H1 (cell line): ENCODE results near the gene C4orf33. TPM values are rescaled to one million over a fixed set of nuclear protein-coding genes. Genes with fewer than 3 reads are reported as not detected.

ENCODE experiments used
- CTCF ChIA-PET: fragments of 300-600 bp; sonication (Branson Sonifier 250); formaldehyde crosslinking; loops from one replicate; lab custom pipeline; 2021; ENCODE audit not compliant: partially characterized antibody; lab: Charles Lee
- POLR2A ChIA-PET: fragments of 300-600 bp; sonication (Branson Sonifier 250); formaldehyde crosslinking; loops from one replicate; lab custom pipeline; 2021; ENCODE audit warnings: inconsistent platforms; ENCODE audit not compliant: partially characterized antibody; lab: Charles Lee
- DNase-seq, 2 experiments: peaks; one replicate each; pipeline versions ENCODE4 v3.0.0 to v3.0.0-alpha.2; 2010 to 2022; ENCODE audit warnings: low spot score in 2 of 2, low read depth in 1 of 2, mixed read lengths in 1 of 2
- FAIRE-seq: peaks from 2 replicates; lab custom pipeline; 2011; peaks lifted over from hg19 to GRCh38; lab: Jason Lieb, UNC
- H2AFZ ChIP-seq: 2 replicates; pipeline ENCODE4 v1.8.1; 2012; ENCODE audit warnings: low read length, inconsistent platforms
- H2AK5ac ChIP-seq: 2 replicates; pipeline ENCODE4 v1.6.1; 2013; ENCODE audit warnings: low read depth, low read length
- H2BK120ac ChIP-seq: replicated peaks from 2 replicates; pipeline ENCODE3; 2013; ENCODE audit warnings: low read depth, low read length, inconsistent platforms
- H2BK12ac ChIP-seq: 2 replicates; pipeline ENCODE4 v1.6.1; 2013; ENCODE audit warnings: low read depth, low read length
- H2BK15ac ChIP-seq: 2 replicates; pipeline ENCODE4 v1.6.1; 2013; ENCODE audit warnings: low read length
- H2BK20ac ChIP-seq: 2 replicates; pipeline ENCODE4 v1.6.1; 2013; ENCODE audit warnings: low read length
- H2BK5ac ChIP-seq: 2 replicates; pipeline ENCODE4 v1.6.1; 2013; ENCODE audit warnings: low read depth, low read length
- H3K14ac ChIP-seq: 2 replicates; pipeline ENCODE4 v1.6.1; 2013; ENCODE audit warnings: inconsistent platforms; ENCODE audit not compliant: insufficient read length
- H3K18ac ChIP-seq: 2 replicates; pipeline ENCODE4 v1.6.1; 2013; ENCODE audit warnings: low read length; ENCODE audit errors: extremely low read depth
- H3K23ac ChIP-seq: 2 replicates; pipeline ENCODE4 v1.6.1; 2013; ENCODE audit warnings: inconsistent platforms; ENCODE audit not compliant: insufficient read length
- H3K23me2 ChIP-seq: 2 replicates; pipeline ENCODE4 v1.6.1; 2013; ENCODE audit warnings: low read depth, low read length
- H3K27ac ChIP-seq: 2 replicates; pipeline ENCODE4 v1.6.1; 2011; ENCODE audit warnings: low read depth, low read length, inconsistent platforms
- H3K27me3 ChIP-seq, 4 experiments: replicated peaks in 1 of 4; 1 replicate in 1 of 4; 2 replicates in 3 of 4; pipeline versions ENCODE4 v1.6.1 to v1.8.1; 2011 to 2013; ENCODE audit warnings: low read length in 3 of 4, mild to moderate bottlenecking in 3 of 4, inconsistent platforms in 2 of 4, mixed read lengths in 2 of 4, moderate library complexity in 1 of 4; ENCODE audit not compliant: control insufficient read depth in 3 of 4, insufficient read depth in 3 of 4; ENCODE audit errors: extremely low read depth in 1 of 4
- H3K36me3 ChIP-seq, 4 experiments: 2 replicates each; pipeline versions ENCODE4 v1.6.1 to v1.8.1; 2011 to 2013; ENCODE audit warnings: mild to moderate bottlenecking in 4 of 4, low read length in 3 of 4, moderate library complexity in 2 of 4, control low read depth in 1 of 4, inconsistent platforms in 1 of 4; ENCODE audit not compliant: insufficient read depth in 4 of 4, control insufficient read depth in 2 of 4
- H3K4ac ChIP-seq: replicated peaks from 2 replicates; pipeline ENCODE3; 2013; ENCODE audit warnings: low read length, low read depth, mixed read lengths, inconsistent platforms; ENCODE audit not compliant: insufficient read length
- H3K4me1 ChIP-seq, 4 experiments: replicated peaks in 1 of 4; 1 replicate in 1 of 4; 2 replicates in 3 of 4; pipeline versions ENCODE4 v1.6.1 to v1.8.1; 2011 to 2013; ENCODE audit warnings: low read length in 3 of 4, inconsistent platforms in 2 of 4, mixed read lengths in 1 of 4; ENCODE audit not compliant: insufficient read depth in 4 of 4, control insufficient read depth in 3 of 4
- H3K4me2 ChIP-seq, 2 experiments: 2 replicates each; pipeline versions ENCODE4 v1.6.1 to v1.8.1; 2011 to 2013; ENCODE audit warnings: low read depth in 2 of 2, low read length in 2 of 2, control low read depth in 1 of 2, inconsistent platforms in 1 of 2, mild to moderate bottlenecking in 1 of 2; ENCODE audit not compliant: insufficient read depth in 1 of 2
- H3K4me3 ChIP-seq, 4 experiments: fragments of 200-600, 300-600 bp in 1 of 4; sonication (generic), shearing (Covaris generic), sonication (Bioruptor Twin) in 1 of 4; 2 replicates each; pipeline versions ENCODE4 v1.5.1 to v1.8.1; 2011 to 2016; ENCODE audit warnings: low read length in 4 of 4, low read depth in 3 of 4, control low read depth in 2 of 4, inconsistent platforms in 2 of 4, mild to moderate bottlenecking in 2 of 4, mixed read lengths in 1 of 4, moderate library complexity in 1 of 4; ENCODE audit not compliant: insufficient read depth in 2 of 4; ENCODE audit errors: extremely low read depth in 1 of 4
- H3K56ac ChIP-seq: replicated peaks from 2 replicates; pipeline ENCODE3; 2013; ENCODE audit warnings: low read depth, mild to moderate bottlenecking, mixed read lengths, low read length, inconsistent platforms; ENCODE audit not compliant: insufficient read length
- H3K79me1 ChIP-seq: 2 replicates; pipeline ENCODE4 v1.6.1; 2013; ENCODE audit warnings: low read depth, low read length, control low read depth
- H3K79me2 ChIP-seq, 2 experiments: 2 replicates each; pipeline versions ENCODE4 v1.6.1 to v1.8.1; 2012 to 2013; ENCODE audit warnings: low read length in 2 of 2, mild to moderate bottlenecking in 2 of 2, inconsistent platforms in 1 of 2; ENCODE audit not compliant: insufficient read depth in 2 of 2, control insufficient read depth in 1 of 2
- H3K9ac ChIP-seq, 4 experiments: replicated peaks in 1 of 4; 1 replicate in 1 of 4; 2 replicates in 3 of 4; pipeline versions ENCODE4 v1.6.1 to v1.8.1; 2011 to 2013; ENCODE audit warnings: low read depth in 3 of 4, low read length in 3 of 4, control low read depth in 2 of 4, mild to moderate bottlenecking in 2 of 4, moderate library complexity in 2 of 4, inconsistent platforms in 1 of 4; ENCODE audit errors: extremely low read depth in 1 of 4
- H3K9me3 ChIP-seq, 2 experiments: 2 replicates each; pipeline versions ENCODE4 v1.6.1 to v1.8.1; 2012 to 2013; ENCODE audit warnings: mild to moderate bottlenecking in 2 of 2, moderate library complexity in 2 of 2, control low read depth in 1 of 2, inconsistent platforms in 1 of 2, low read depth in 1 of 2, low read length in 1 of 2, mixed read lengths in 1 of 2; ENCODE audit not compliant: insufficient read depth in 2 of 2
- H4K20me1 ChIP-seq, 2 experiments: replicated peaks in 1 of 2; 2 replicates each; pipeline versions ENCODE3 to v1.8.1; 2011 to 2013; ENCODE audit warnings: inconsistent platforms in 2 of 2, low read length in 2 of 2, mild to moderate bottlenecking in 1 of 2; ENCODE audit not compliant: insufficient read depth in 2 of 2, control insufficient read depth in 1 of 2
- H4K5ac ChIP-seq: 2 replicates; pipeline ENCODE4 v1.6.1; 2013; ENCODE audit warnings: low read length, low read depth, mixed read lengths, inconsistent platforms; ENCODE audit not compliant: insufficient read length
- H4K8ac ChIP-seq: 2 replicates; pipeline ENCODE4 v1.8.0; 2013; ENCODE audit warnings: mild to moderate bottlenecking, moderate library complexity, low read length, inconsistent platforms; ENCODE audit not compliant: insufficient read depth; ENCODE audit errors: extremely low read depth
- H4K91ac ChIP-seq: replicated peaks from 2 replicates; pipeline ENCODE3; 2013; ENCODE audit warnings: low read length, mixed read lengths, inconsistent platforms; ENCODE audit not compliant: insufficient read length
- BACH1 ChIP-seq: IDR thresholded peaks from 2 replicates; pipeline ENCODE4 v1.6.1; 2012; ENCODE audit warnings: low read length, improper control_type of control experiment
- BCL11A ChIP-seq, 2 experiments: IDR thresholded peaks; one replicate each; pipeline ENCODE4 v1.6.1; 2011; ENCODE audit warnings: low read depth in 2 of 2, low read length in 2 of 2, mild to moderate bottlenecking in 2 of 2
- CEBPB ChIP-seq: IDR thresholded peaks from 2 replicates; pipeline ENCODE4 v1.6.1; 2012; ENCODE audit warnings: low read depth, low read length
- CHD2 ChIP-seq: IDR thresholded peaks from 2 replicates; pipeline ENCODE4 v1.6.1; 2012; ENCODE audit warnings: low read length, improper control_type of control experiment
- JUND ChIP-seq: IDR thresholded peaks from 2 replicates; pipeline ENCODE4 v1.6.1; 2011; ENCODE audit warnings: mild to moderate bottlenecking, improper control_type of control experiment, low read length
- KDM4A ChIP-seq: IDR thresholded peaks from one replicate; pipeline ENCODE4 v1.7.1; 2012; ENCODE audit warnings: low read depth, mild to moderate bottlenecking, moderate library complexity, low read length, inconsistent platforms; ENCODE audit not compliant: severe bottlenecking
- POLR2A ChIP-seq, 2 experiments: IDR thresholded peaks; 1 replicate in 1 of 2; 2 replicates in 1 of 2; pipeline ENCODE4 v1.6.1; 2011; ENCODE audit warnings: low read depth in 2 of 2, low read length in 2 of 2, mild to moderate bottlenecking in 2 of 2; ENCODE audit errors: control extremely low read depth in 1 of 2
- RBBP5 ChIP-seq: IDR thresholded peaks from 2 replicates; pipeline ENCODE4 v1.7.1; 2012; ENCODE audit warnings: low read depth, mild to moderate bottlenecking, inconsistent platforms, low read length, moderate library complexity, borderline replicate concordance
- polyA plus RNA-seq, 7 experiments: library from polyadenylated mRNA; depleted of rRNA in 3 of 7; stranded (reverse) in 5 of 7; unstranded in 2 of 7; fragments of >200 nt in 5 of 7; fragments of 200-250 nt in 2 of 7; gene quantifications; 1 replicate in 5 of 7; 2 replicates in 1 of 7; 4 replicates in 1 of 7; pipeline versions ENCODE4 v1.2.1 to v1.2.3, GENCODE V29; 2011 to 2013; ENCODE audit warnings: missing spikeins in 2 of 7, mixed read lengths in 2 of 7
- total RNA-seq: library from RNA; stranded (reverse); fragmentation: NEBNext Ultra II Directional; extraction: Animal tissue kit (Norgen Biotek cat#: 25700); gene quantifications from 2 replicates; pipeline ENCODE4 v1.2.1, GENCODE V29; 2021
- TF ChIP-seq, protein P1 (sequence below): IDR thresholded peaks from 2 replicates; pipeline ENCODE4 v1.6.1; 2011; ENCODE audit warnings: low read depth, mild to moderate bottlenecking, low read length; ENCODE audit not compliant: insufficient read depth

C4orf33 gene
- total and polyA plus RNA-seq, 2 of the 8 experiments (the other 6 are each of a cell fraction or from before 2014, with no cell fraction given): 3.4 to 6.0 TPM

DNA sequence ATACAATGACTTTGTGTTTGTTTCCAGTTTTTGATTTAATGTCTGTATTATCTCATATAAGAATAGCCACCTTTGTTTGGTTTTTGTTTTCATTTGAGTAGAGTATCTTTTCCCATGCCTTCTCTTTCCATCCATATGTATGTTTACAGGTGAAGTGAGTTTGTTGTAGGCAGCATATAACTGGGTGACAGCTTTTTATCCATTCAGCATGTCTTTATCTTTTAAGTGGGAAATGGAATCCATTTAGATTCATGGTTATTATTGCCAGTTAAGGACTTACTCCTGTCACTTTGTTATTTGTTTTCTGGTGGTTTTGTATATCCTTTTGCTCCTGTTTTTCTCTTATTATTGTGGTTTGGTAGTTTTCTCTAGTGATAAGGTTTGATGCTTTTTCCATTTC is 36.9 kb upstream of the C4orf33 start:
- TF ChIP-seq JUND: no peak
- no peak for TF ChIP-seq RBBP5
- no peak for TF ChIP-seq BCL11A (IDR thresholded peaks at IDR 0.05; ENCODE audit: low read depth in 2 of 2, low read length in 2 of 2)
- TF ChIP-seq CEBPB: no peak
- no peak for TF ChIP-seq KDM4A
- no peak for TF ChIP-seq BACH1
- TF ChIP-seq, protein P1, sequence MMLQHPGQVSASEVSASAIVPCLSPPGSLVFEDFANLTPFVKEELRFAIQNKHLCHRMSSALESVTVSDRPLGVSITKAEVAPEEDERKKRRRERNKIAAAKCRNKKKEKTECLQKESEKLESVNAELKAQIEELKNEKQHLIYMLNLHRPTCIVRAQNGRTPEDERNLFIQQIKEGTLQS: no peak
- no peak for TF ChIP-seq POLR2A (IDR thresholded peaks at IDR 0.05; ENCODE audit: control extremely low read depth in 1 of 2, low read depth in 2 of 2, low read length in 2 of 2)
- no peak for TF ChIP-seq CHD2
- no peaks in the 10 kb centered on the region for H4K20me1 ChIP-seq
- POLR2A ChIA-PET: no interaction called here
- H4K5ac ChIP-seq: no peak overlapping the region
- no peak overlapping the region for H2AK5ac ChIP-seq
- no peaks in the 10 kb centered on the region; the same call in 1 of the 2 replicates for H3K79me1 ChIP-seq
- H2BK12ac ChIP-seq: no peak overlapping the region
- no peaks in the 10 kb centered on the region for H3K27me3 ChIP-seq
- H3K23me2 ChIP-seq: no peaks in the 10 kb centered on the region
- H3K9ac ChIP-seq: no peak overlapping the region
- FAIRE-seq (no peak), DNase-seq (no peak)
- no peak overlapping the region for H3K14ac ChIP-seq
- no peak overlapping the region for H2BK15ac ChIP-seq
- H4K91ac ChIP-seq: no peak overlapping the region
- no peak overlapping the region for H3K4me3 ChIP-seq
- H3K18ac ChIP-seq: no peak overlapping the region
- H3K4me1 ChIP-seq: no peaks in the 10 kb centered on the region
- no peak overlapping the region for H3K23ac ChIP-seq
- peaks cover 51 to 57% of the 10 kb centered on the region in 2 experiments for H3K9me3 ChIP-seq
- no peak overlapping the region for H3K27ac ChIP-seq
- CTCF ChIA-PET: no interaction called here
- H3K79me2 ChIP-seq: no peaks in the 10 kb centered on the region
- no peak overlapping the region for H4K8ac ChIP-seq
- no peak overlapping the region for H2BK120ac ChIP-seq
- no peak overlapping the region for H2BK5ac ChIP-seq
- H3K56ac ChIP-seq: no peak overlapping the region
- H3K4ac ChIP-seq: no peak overlapping the region
- peaks cover 0 to 16% (median 3%) of the 10 kb centered on the region in 4 experiments; a peak in 4 of 8 replicates for H3K36me3 ChIP-seq
- H2BK20ac ChIP-seq: no peak overlapping the region
- H3K4me2 ChIP-seq: no peak overlapping the region
- H2AFZ ChIP-seq: no peak overlapping the region
